ENCODE measurements around the gene MYH3.
"Not testable (repeated sequence)": the region's sequence is repeated elsewhere in the genome, so short reads cannot be mapped to it uniquely, and the experiment has no call there.

The MYH3 gene

GRCh38 chr17:10657148-10657547 lies at the start of gene MYH3:
Gene MYH3 (minus strand): TSS chr17:10657309. CDS start chr17:10655064, 2,245 bp downstream.
- DNase-seq (ENCODE audit: low read depth): no peak

GRCh38 chr17:10705727-10706126 lies 48.6 kb upstream of the MYH3 start:
- DNase-seq (ENCODE audit: low read depth): no peak

- DNase-seq (ENCODE audit: low read depth): no peak
Measured at GRCh38 chr17:10702574-10702973, 45.5 kb upstream of the MYH3 start.

GRCh38 chr17:10699856-10700255 lies 42.7 kb upstream of the MYH3 start:
- no peak for DNase-seq (ENCODE audit: low read depth)

- no peak for DNase-seq (ENCODE audit: low read depth)
Measured at GRCh38 chr17:10698096-10698818, 41.1 kb upstream of the MYH3 start.

DNA sequence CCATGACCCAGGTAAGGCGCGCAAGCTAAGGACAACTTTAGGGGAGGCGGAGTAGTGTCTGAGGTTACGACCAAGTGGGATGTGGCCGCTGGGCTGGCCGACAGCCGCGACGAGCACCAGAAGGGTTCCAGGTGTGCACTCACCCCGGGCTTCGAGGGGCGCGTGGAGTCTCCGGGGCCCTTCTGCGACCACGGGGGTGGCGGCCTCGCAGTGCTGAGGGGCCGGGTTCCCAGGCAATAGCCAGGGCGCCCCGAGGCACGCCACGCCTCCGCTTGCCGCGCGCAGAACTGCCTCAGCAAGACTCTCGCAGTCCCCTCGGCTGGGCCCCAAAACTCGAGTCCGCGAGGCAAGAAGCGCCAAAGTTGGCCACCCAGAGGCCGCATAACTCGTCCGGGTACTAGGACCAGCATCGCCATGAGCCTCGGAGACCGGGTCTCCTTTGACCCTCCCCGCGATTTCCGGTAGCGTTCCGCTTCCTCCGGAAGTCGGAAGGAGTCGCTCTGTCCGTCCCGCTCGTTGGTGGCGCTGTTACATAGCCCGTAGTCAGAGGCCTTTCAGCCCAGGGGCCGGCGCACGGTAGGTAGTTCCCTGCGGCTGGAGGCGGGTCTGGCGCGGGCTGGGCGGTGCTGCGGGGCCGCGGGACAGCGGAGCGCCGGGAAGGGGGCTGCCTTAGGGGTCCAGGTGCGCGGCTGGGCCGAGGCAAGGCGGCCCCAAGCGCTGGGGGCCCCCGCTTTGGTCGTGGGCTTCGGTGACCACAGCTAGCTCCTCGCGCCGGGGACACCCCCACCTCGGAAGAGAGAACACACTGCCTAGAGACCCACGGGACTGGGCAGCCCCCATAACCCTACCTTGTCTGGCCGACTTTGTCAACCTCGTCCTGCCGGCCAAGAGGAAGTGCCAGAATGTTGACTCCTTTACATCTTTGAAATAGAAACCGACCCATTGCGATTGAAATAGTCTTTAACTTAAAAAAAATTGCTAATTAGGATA lies 40.3 kb upstream of the MYH3 start, which contains the start of the genes ADPRM and SCO1:
Gene ADPRM (plus strand): TSS at position 503 of the 990 bp plus-strand sequence. CDS start 7,333 bp downstream, outside the sequence.
Gene SCO1 (minus strand): TSS at position 442 of the 990 bp plus-strand sequence. CDS start 26 bp downstream, at position 416.
- peak; percentile 85 for DNase-seq (ENCODE audit: low read depth)

GRCh38 chr17:10695875-10696407 lies 38.8 kb upstream of the MYH3 start:
- not testable (repeated sequence) for DNase-seq (ENCODE audit: low read depth)

DNA sequence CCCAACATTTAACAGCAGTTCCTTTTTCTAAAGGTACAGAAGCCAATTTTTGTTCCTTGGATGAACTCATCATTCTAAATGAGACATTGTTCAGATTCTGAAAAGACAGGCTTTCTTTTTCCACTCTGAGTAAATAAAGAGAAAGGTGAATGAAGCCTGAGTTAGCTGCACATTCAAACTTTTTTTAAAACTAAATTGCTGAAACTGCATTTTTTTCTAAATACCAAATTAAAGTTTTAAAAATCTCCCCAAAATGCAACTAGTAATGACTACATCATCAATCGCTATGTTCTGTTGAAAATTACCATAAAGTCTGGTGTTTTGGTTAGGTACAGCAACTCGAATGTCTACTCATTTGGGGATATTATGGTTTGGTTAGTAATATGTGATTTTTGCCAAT lies 30.4 kb upstream of the MYH3 start:
- no peak for DNase-seq (ENCODE audit: low read depth)

- DNase-seq (ENCODE audit: low read depth): no peak
Measured at GRCh38 chr17:10683853-10684252, 26.7 kb upstream of the MYH3 start.

GRCh38 chr17:10681866-10682446 lies 24.8 kb upstream of the MYH3 start:
- DNase-seq (ENCODE audit: low read depth): no peak

- no peak for DNase-seq (ENCODE audit: low read depth)
Measured at GRCh38 chr17:10674704-10675103, 17.6 kb upstream of the MYH3 start.

DNA sequence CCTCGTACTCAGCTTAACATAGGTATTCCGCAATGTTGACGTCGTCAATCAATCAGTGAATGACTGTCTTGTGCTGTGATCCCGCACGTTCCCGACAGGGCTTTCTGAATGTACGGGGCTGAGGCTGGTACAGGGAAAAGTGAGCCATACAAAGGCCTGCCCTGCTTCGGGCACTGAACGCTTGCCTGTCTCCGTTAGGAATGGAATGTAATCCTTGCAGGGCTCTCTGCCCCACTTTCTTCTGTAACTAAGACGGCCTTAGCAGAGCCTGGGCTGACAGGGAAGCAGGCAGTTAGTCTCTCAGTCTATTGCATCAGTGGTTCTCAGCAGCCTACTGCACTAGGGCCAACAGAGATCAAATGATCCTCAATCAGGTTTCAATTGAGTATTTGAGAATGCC lies 16.2 kb upstream of the MYH3 start:
- DNase-seq (ENCODE audit: low read depth): no peak

DNA sequence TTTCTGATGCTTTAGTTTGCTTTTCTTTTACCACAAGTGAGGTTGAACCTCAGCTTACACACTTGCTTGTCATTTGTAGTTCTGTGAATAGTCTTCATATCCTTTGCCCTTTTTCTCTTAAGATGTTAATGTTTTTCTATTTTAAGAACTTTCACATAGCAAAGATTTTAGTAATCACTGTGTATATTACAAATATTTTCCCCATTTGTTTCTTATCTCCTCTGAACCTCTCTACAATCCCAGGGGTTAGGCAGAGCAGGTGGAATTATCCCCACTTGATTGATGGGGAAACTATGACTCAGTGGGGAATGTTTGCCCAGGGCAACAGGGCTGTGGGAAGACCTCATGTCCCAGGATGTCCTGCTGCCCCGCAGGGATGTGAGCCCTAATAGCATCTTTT lies 11.7 kb upstream of the MYH3 start:
- DNase-seq (ENCODE audit: low read depth): no peak

- DNase-seq (ENCODE audit: low read depth): no peak
Measured at GRCh38 chr17:10666906-10667305, 9.8 kb upstream of the MYH3 start.

DNA sequence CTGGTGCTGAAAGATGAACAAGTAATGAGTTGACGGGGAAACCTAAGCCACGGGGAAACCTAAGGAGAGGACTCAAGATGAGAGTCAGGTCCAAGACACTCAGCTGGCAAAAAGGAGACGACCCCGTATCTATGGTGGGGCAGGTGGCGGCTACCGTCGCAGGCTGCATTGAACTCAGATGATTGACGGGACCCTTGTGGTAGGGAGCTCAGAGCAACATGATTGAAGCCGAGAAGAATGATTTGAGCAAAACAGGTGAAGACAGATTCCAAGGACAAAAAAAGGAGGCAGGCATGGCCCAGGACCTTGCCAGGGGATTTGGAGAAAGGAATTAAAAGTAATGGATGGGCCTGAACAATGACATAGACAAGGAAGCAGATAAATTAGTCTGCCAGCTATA lies 7.5 kb upstream of the MYH3 start:
- no peak for DNase-seq (ENCODE audit: low read depth)

GRCh38 chr17:10663231-10663630 lies 6.1 kb upstream of the MYH3 start:
- no peak for DNase-seq (ENCODE audit: low read depth)

GRCh38 chr17:10661437-10661836 lies 4.3 kb upstream of the MYH3 start:
- DNase-seq (ENCODE audit: low read depth): no peak

DNA sequence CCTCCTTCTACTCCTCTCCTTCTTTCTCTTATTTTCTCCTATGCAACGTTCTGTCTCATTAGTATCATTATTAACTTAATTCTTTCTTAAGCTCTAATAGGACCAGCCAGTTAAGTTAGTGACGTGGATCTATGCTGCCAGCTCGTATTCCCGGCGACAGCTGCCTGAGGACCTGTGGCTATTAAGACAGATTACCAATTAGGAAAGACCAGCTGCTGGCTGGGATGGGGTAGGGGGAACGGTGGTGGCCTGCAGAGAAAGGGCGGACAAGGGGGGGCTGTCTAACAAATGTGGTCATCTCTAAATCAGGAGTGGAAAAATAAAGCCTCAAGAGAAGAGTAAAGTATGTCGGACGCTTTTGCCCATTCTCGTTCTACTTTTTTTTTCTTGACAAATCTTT lies 770 bp upstream of the MYH3 start:
- no peak for DNase-seq (ENCODE audit: low read depth)

DNA sequence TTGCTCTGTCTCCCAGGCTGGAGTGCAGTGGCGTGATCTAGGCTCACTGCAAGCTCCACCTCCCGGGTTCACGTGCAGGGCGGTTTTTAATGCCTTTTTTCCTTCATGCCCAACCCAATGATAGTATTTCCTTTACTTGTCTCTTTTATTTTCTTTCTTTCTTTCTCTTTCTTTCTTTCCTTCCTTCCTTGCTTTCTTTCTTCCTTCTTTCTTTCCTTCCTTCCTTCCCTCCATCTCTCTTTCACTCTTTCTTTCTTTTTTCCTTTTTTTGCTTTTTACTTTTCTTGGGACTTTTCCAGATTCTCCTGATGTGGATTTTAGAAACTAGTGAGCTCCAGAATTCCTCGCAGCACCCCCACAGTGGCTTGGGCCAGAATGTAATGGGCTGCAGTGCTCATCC lies 3.1 kb downstream of the MYH3 start:
- DNase-seq (ENCODE audit: low read depth): no peak

DNA sequence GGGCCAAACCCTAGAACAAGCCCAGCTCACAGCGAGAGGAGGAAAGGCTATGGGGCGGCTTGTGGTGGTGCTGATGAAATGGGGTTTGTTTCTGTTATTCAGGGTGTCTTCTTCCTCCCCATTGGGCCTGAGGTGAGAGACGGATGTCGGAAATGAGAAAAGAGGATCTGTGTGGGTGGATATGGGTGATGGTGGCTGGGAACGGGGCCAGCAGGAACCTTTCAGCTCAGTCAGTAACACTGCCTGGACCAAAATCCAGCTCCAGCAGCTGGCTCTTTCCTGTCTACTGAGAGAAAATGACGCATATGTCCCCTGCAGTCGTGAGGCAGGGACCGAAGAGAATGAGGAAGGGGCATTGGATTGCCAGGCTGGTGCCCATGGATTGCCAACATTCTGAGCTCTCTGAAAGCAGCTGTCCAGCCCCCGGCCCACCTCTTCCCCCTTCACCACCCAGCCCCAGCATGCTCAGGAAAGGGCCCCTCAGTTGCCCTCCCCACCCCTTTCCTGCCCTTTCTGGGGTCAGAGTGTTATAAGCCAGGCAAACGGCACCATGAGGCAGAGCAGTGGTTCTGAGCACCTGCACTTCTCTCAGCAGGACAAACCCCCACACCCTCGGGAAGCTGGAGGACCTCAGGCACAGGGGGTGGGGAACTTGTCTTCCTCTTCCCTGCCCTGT lies 4.0 kb downstream of the MYH3 start:
- DNase-seq (ENCODE audit: low read depth): no peak

GRCh38 chr17:10651927-10652326 lies 5.2 kb downstream of the MYH3 start:
- DNase-seq (ENCODE audit: low read depth): no peak

DNA sequence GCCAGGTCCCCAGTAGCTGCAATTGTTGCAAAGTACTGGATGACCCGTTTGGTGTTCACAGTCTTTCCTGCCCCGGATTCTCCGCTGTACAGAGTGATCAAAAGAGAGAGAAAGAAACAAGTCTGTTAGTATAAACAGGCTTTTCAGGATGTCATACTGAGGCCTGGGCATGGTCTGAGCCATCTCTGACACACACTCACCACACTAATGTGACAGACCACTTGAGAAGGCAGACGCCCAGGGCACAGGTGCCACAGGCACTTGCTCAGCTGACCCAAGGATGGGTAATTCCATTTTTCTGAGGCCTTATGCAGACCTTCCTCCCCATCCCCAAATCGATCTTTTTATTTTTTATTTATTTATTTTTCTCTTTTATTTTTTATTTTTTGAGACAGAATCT lies 7.5 kb downstream of the MYH3 start:
- DNase-seq (ENCODE audit: low read depth): no peak

All from stimulated activated CD4-positive, alpha-beta T cell treated with anti-CD3 and anti-CD28 coated beads, Interleukin-2, amount 100 ng/mL, for 4 hours (primary cell).